Measurements from ENCODE around the gene LAT. TPM values are rescaled to one million over a fixed set of nuclear protein-coding genes. Genes with fewer than 3 reads are reported as not detected.
"Not testable (repeated sequence)": the region's sequence is repeated elsewhere in the genome, so short reads cannot be mapped to it uniquely, and the experiment has no call there.

Gene LAT
- total and polyA plus RNA-seq, 2 of the 4 experiments (the other 2 are of a cell fraction), result 0.18 to 7.4 TPM

DNA sequence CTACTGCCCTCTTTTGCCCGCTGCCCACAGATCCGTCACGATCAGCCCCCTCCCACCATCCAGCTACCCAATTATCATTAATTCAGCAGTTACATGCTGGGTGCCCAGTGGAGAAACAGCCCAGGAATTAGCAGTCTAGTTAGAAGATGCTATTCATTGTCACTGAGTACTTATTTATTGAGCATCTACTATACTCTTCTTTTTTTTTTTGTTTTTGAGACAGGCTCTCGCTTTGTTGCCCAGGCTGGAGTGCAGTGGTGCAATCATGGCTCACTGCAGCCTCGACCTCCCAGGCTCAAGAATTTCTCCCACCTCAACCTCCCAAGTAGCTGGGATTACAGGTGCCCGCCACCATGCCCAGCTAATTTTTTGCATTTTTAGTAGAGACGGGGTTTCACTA lies 45.0 kb upstream of the LAT start:
- H2BK5ac ChIP-seq (ENCODE audit: low read depth, low read length, poor library complexity, severe bottlenecking); H3K9ac ChIP-seq (ENCODE audit: low read depth, low read length); BruUV-seq (replicated peaks); H3K36me3 ChIP-seq (ENCODE audit: control insufficient read depth, insufficient read depth, low read length); H3K14ac ChIP-seq (replicated peaks; ENCODE audit: low read depth, low read length); H3K4me1 ChIP-seq (ENCODE audit: control insufficient read depth, insufficient read depth, low read length); H3K56ac ChIP-seq (ENCODE audit: extremely low read depth, insufficient read depth, low read length); dilution Hi-C loops (cut with HindIII; ENCODE audit: low sequenced_read_pairs, unreplicated experiment); H2AK5ac ChIP-seq (ENCODE audit: low read depth, low read length); H3K4me3 ChIP-seq (ENCODE audit: insufficient read depth, low read depth, low read length); H2BK20ac ChIP-seq (ENCODE audit: low read depth, low read length); H2BK15ac ChIP-seq (ENCODE audit: low read depth, low read length); ATAC-seq (ENCODE audit: low read depth); intact Hi-C loops (cut with micrococcal nuclease); H3K18ac ChIP-seq (ENCODE audit: low read depth, low read length); H2BK120ac ChIP-seq (ENCODE audit: low read depth, low read length); H3K9me1 ChIP-seq (ENCODE audit: insufficient read depth, low read length); H3K27me3 ChIP-seq (ENCODE audit: control insufficient read depth, insufficient read depth, low read length); H4K20me1 ChIP-seq (ENCODE audit: insufficient read depth, low read length); DNase-seq; H4K8ac ChIP-seq (ENCODE audit: low read depth in 2 of 2, low read length in 2 of 2); H3K23ac ChIP-seq (ENCODE audit: low read depth, low read length); H3K27ac ChIP-seq (ENCODE audit: insufficient read depth, low read length); H3K9me3 ChIP-seq (ENCODE audit: control insufficient read depth, insufficient read depth, low read length); CTCF ChIA-PET; H2AK9ac ChIP-seq (replicated peaks; ENCODE audit: low read depth, low read length, poor library complexity); H3K79me1 ChIP-seq (ENCODE audit: low read depth in 1 of 2, low read length in 2 of 2); H4K5ac ChIP-seq (ENCODE audit: low read depth, low read length); H2AFZ ChIP-seq (replicated peaks; ENCODE audit: low read length, poor library complexity); H4K91ac ChIP-seq (ENCODE audit: insufficient read depth, low read depth, low read length); H3K4me2 ChIP-seq (ENCODE audit: low read depth, low read length); H3K4ac ChIP-seq (ENCODE audit: low read depth, low read length): not testable (repeated sequence)
- 94% methylated on average over 3 of the region's 7 CpGs; no CpG with 5 or more reads in 1 of the 2 experiments for WGBS, 2 experiments (ENCODE audit: extremely low coverage in 2 of 2, insufficient read length in 1 of 2)
- in situ Hi-C loops (cut with MboI; ENCODE audit: low sequenced_read_pairs), result loop anchor here (5.0 kb wide), 1 partner anchor 118 kb away; the partner anchor contains the start of gene ATXN2L
- POLR2A ChIA-PET (ENCODE audit: unreplicated experiment), result interaction anchor here (1.1 kb wide), 1 partner anchor 15 kb away, joined by 4 read pairs; the partner anchor contains the start of gene RABEP2
